HEK293 (cell line): ENCODE measurements around the gene AP1S2.

Experiments used
- CTCF ChIA-PET: fragments of 350-600 bp; formaldehyde crosslinking; extraction: SDS; loops from one replicate; lab custom pipeline; 2021; ENCODE audit warnings: antibody characterized with exemption; lab: Yijun Ruan, JAX
- POLR2A ChIA-PET: fragments of 300-600 bp; formaldehyde crosslinking; extraction: SDS; loops from one replicate; lab custom pipeline; 2020; ENCODE audit warnings: antibody characterized with exemption, inconsistent platforms; lab: Yijun Ruan, JAX
- H3K27ac ChIP-seq: fragments of 200-500 bp; sonication (Bioruptor generic); 2 replicates; pipeline ENCODE4 v1.5.1; 2014; ENCODE audit warnings: low read depth, low read length, control low read depth, inconsistent platforms; ENCODE audit errors: extremely low read depth
- H3K36me3 ChIP-seq, 2 experiments: fragments of 200-500 bp in 1 of 2; sonication (Bioruptor generic) in 1 of 2; 1 replicate in 1 of 2; 2 replicates in 1 of 2; pipeline ENCODE4 v1.5.1; 2014 to 2017; ENCODE audit warnings: inconsistent platforms in 2 of 2, low read length in 2 of 2; ENCODE audit not compliant: control insufficient read depth in 2 of 2, insufficient read depth in 1 of 2
- H3K4me1 ChIP-seq: fragments of 200-500 bp; sonication (Bioruptor generic); 2 replicates; pipeline ENCODE4 v1.5.1; 2014; ENCODE audit warnings: mild to moderate bottlenecking, low read length, inconsistent platforms; ENCODE audit not compliant: control insufficient read depth, insufficient read depth
- H3K4me3 ChIP-seq: 2 replicates; pipeline ENCODE4 v1.5.1; 2011; ENCODE audit warnings: low read depth, mild to moderate bottlenecking, control low read depth, low read length, moderate library complexity
- H3K9me3 ChIP-seq: fragments of 200-500 bp; sonication (Bioruptor generic); 2 replicates; pipeline ENCODE4 v1.5.1; 2014; ENCODE audit warnings: low read depth, low read length, inconsistent platforms; ENCODE audit not compliant: control insufficient read depth, insufficient read depth
- GLI2 ChIP-seq: fragments of 450-650 bp; formaldehyde crosslinking; IDR thresholded peaks from 2 replicates; pipeline ENCODE4; 2017; ENCODE audit warnings: missing biosample characterization, missing genetic modification characterization, low read depth, borderline replicate concordance
- GLIS1 ChIP-seq: fragments of 450-650 bp; formaldehyde crosslinking; IDR thresholded peaks from 2 replicates; pipeline ENCODE4 v1.5.1; 2016; ENCODE audit warnings: missing biosample characterization, missing genetic modification characterization
- HIC1 ChIP-seq: fragments of 450-650 bp; formaldehyde crosslinking; IDR thresholded peaks from 2 replicates; pipeline ENCODE4 v1.5.1; 2016; ENCODE audit warnings: missing biosample characterization, missing genetic modification characterization
- KLF1 ChIP-seq: fragments of 450-650 bp; formaldehyde crosslinking; IDR thresholded peaks from 2 replicates; pipeline ENCODE4 v1.5.1; 2016; ENCODE audit warnings: missing biosample characterization, missing genetic modification characterization
- MYNN ChIP-seq: fragments of 450-650 bp; formaldehyde crosslinking; IDR thresholded peaks from 2 replicates; pipeline ENCODE4 v1.5.1; 2016; ENCODE audit warnings: missing biosample characterization, missing genetic modification characterization, borderline replicate concordance
- PRDM4 ChIP-seq: fragments of 450-650 bp; formaldehyde crosslinking; IDR thresholded peaks from 2 replicates; pipeline ENCODE4 v1.5.1; 2017; ENCODE audit warnings: missing biosample characterization, missing genetic modification characterization
- SCRT2 ChIP-seq: fragments of 450-650 bp; formaldehyde crosslinking; IDR thresholded peaks from 2 replicates; pipeline ENCODE4 v1.5.1; 2016; ENCODE audit warnings: missing biosample characterization, missing genetic modification characterization
- SP7 ChIP-seq: fragments of 450-650 bp; formaldehyde crosslinking; IDR thresholded peaks from 2 replicates; pipeline ENCODE4 v1.5.1; 2016; ENCODE audit warnings: missing biosample characterization, missing genetic modification characterization
- TRIM28 ChIP-seq: IDR thresholded peaks from 2 replicates; pipeline ENCODE4 v1.6.1; 2011; ENCODE audit warnings: low read length, control low read depth, borderline replicate concordance
- ZBTB17 ChIP-seq: fragments of 450-650 bp; formaldehyde crosslinking; IDR thresholded peaks from 2 replicates; pipeline ENCODE4 v1.5.1; 2016; ENCODE audit warnings: missing biosample characterization, missing genetic modification characterization
- ZBTB20 ChIP-seq: fragments of 450-650 bp; formaldehyde crosslinking; IDR thresholded peaks from 2 replicates; pipeline ENCODE4 v1.5.1; 2016; ENCODE audit warnings: missing biosample characterization, missing genetic modification characterization
- ZBTB21 ChIP-seq: fragments of 450-650 bp; formaldehyde crosslinking; IDR thresholded peaks from 2 replicates; pipeline ENCODE4 v1.5.1; 2017; ENCODE audit warnings: missing biosample characterization, missing genetic modification characterization
- ZBTB6 ChIP-seq: fragments of 450-650 bp; formaldehyde crosslinking; IDR thresholded peaks from 2 replicates; pipeline ENCODE4 v1.5.1; 2017; ENCODE audit warnings: missing biosample characterization, missing genetic modification characterization
- ZNF335 ChIP-seq: fragments of 450-650 bp; formaldehyde crosslinking; conservative IDR thresholded peaks from 2 replicates; pipeline ENCODE4 v1.5.1; 2016; ENCODE audit warnings: missing biosample characterization, missing genetic modification characterization
- ZNF350 ChIP-seq: fragments of 450-650 bp; formaldehyde crosslinking; IDR thresholded peaks from 2 replicates; pipeline ENCODE4 v1.5.0; 2017; ENCODE audit warnings: missing biosample characterization, mild to moderate bottlenecking, missing genetic modification characterization
- ZNF391 ChIP-seq: fragments of 450-650 bp; formaldehyde crosslinking; IDR thresholded peaks from 2 replicates; pipeline ENCODE4 v1.5.1; 2016; ENCODE audit warnings: low read depth, missing biosample characterization, missing genetic modification characterization, borderline replicate concordance
- ZNF518A ChIP-seq: fragments of 450-650 bp; formaldehyde crosslinking; conservative IDR thresholded peaks from 2 replicates; pipeline ENCODE4 v1.5.1; 2016; ENCODE audit warnings: low read depth, missing biosample characterization, missing genetic modification characterization
- ZNF610 ChIP-seq: fragments of 450-650 bp; formaldehyde crosslinking; IDR thresholded peaks from 2 replicates; pipeline ENCODE4 v1.5.1; 2016; ENCODE audit warnings: missing biosample characterization, missing genetic modification characterization, borderline replicate concordance
- ZNF629 ChIP-seq: fragments of 450-650 bp; formaldehyde crosslinking; IDR thresholded peaks from 2 replicates; pipeline ENCODE4 v1.5.1; 2017; ENCODE audit warnings: missing biosample characterization, missing genetic modification characterization

The AP1S2 gene

GRCh38 chrX:15856222-15856587 lies 1.6 kb upstream of the AP1S2 start (continued):
- TF ChIP-seq ZNF518A (tag by site-specific recombination) (no peak), SCRT2 (tag by site-specific recombination) (no peak), KLF1 (tag by site-specific recombination) (no peak), ZNF391 (tag by site-specific recombination) (no peak), ZBTB6 (tag by site-specific recombination) (no peak)
- TF ChIP-seq, all 188 proteins: peak for 0

- Histone ChIP-seq H3K4me1 (peaks cover 7% of the 10 kb centered on the region; the same call in 1 of the 2 replicates), H3K36me3 (peaks cover 1 to 10% of the 10 kb centered on the region in 2 experiments; a peak in 2 of 3 replicates), H3K27ac (peak overlapping the region; percentile 82), H3K4me3 (peak overlapping the region; percentile 97), H3K9me3 (no peaks in the 10 kb centered on the region)
- CTCF ChIA-PET, result interaction anchor here (1.1 to 1.2 kb wide), 2 partner anchors 10 to 118 kb away, joined by 3 read pairs; partner anchors contain the start of gene CA5B
- TF ChIP-seq PRDM4 (tag by site-specific recombination), result no peak
- TF ChIP-seq GLI2 (tag by site-specific recombination), result 0 out of 2 replicates have a peak, but pooled peaks have one; percentile 28
- peak; percentile 62 for TF ChIP-seq ZBTB17 (tag by site-specific recombination)
- no peak for TF ChIP-seq ZNF350 (tag by site-specific recombination)
- peak; percentile 58 for TF ChIP-seq HIC1
- no peak for TF ChIP-seq ZBTB21 (tag by site-specific recombination)
- no peak for TF ChIP-seq ZNF610 (tag by site-specific recombination)
- TF ChIP-seq ZNF335, result peak; percentile 82
- no peak for TF ChIP-seq GLIS1 (tag by site-specific recombination)
- no peak for TF ChIP-seq ZNF629 (tag by site-specific recombination)
- TF ChIP-seq MYNN, result no peak
- TF ChIP-seq SP7 (tag by site-specific recombination), result 0 out of 2 replicates have a peak, but pooled peaks have one; percentile 6
- 0 out of 2 replicates have a peak, but pooled peaks have one; percentile 10 for TF ChIP-seq TRIM28
- TF ChIP-seq ZBTB20 (tag by site-specific recombination), result peak; percentile 4; the same call in 1 of the 2 replicates
- no peak for TF ChIP-seq KLF1 (tag by site-specific recombination)
- POLR2A ChIA-PET, result interaction anchor here (0.6 to 2.0 kb wide), 5 partner anchors 14 to 300 kb away, joined by 3 to 15 read pairs (median 5); partner anchors contain the start of genes CA5B and ZRSR2
These were observed 1.1 kb upstream of the AP1S2 start for GRCh38 chrX:15855568-15856221.
